ENCODE results near the gene ABCC3.

ABCC3 gene

DNA sequence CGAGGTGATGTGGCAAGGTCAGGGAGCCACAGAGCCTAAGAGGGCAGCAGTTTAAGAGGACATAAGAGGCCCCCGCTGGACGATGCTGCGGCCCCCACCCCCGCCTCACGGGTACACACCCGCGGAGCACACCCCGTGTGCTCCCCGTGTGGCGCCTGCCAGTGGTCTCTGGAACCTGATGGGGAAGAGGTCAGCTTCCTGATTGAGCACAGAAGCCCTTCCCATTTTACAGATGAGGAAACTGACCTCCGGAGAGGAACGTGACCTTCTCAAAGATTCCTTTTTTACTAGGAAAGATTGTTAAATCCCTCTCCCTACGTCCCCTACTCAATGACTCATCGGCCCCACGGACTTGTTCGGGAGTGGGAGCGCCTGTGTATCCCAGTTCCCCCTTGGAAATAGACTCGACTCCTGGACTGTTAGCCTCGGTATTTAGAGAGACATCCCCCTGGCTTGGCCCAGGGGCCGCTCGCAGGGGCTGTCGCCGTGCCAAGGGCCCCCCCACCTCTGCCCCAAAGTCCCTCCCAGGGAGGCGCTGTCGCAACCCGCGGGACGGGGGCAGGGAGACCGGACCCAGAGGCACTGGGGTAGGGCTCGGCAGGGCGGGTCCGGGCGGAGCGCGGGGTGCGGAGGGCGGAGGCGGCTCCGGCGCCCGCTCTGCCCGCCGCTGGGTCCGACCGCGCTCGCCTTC lies at the start of gene ABCC3:
TSS of gene ABCC3 (plus strand) at position 658 of the 691 bp plus-strand sequence. CDS start 56 bp downstream, outside the sequence.
- no peak for FAIRE-seq

- no peak for FAIRE-seq
Observed at GRCh38 chr17:50585346-50585745, 49.3 kb upstream of the ABCC3 start.

GRCh38 chr17:50585891-50586290 lies 48.8 kb upstream of the ABCC3 start:
- FAIRE-seq: no peak

GRCh38 chr17:50586421-50587247 lies 48.0 kb upstream of the ABCC3 start:
- no peak for FAIRE-seq

DNA sequence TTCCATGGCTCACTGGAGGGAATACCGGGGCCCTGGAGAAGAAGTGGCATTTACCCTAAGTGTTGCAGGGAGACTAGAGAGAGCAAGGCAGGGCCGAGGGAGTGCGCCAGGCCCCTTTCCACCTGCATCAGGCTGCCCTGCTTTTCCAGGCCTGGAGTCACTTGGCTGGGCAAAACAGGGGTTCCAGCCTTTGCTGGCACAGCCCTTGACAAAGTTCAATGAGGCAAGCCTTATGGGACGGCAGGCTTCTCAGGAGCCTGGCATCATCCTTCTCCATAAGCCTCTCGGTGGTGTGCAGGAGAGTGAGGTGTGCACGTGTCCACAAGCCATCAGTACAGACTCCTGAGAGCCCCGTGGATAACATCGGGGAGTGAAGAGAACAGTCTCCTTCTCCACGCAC lies 47.1 kb upstream of the ABCC3 start:
- FAIRE-seq: no peak

- no peak for FAIRE-seq
Observed at GRCh38 chr17:50588391-50589049, 46.2 kb upstream of the ABCC3 start.

DNA sequence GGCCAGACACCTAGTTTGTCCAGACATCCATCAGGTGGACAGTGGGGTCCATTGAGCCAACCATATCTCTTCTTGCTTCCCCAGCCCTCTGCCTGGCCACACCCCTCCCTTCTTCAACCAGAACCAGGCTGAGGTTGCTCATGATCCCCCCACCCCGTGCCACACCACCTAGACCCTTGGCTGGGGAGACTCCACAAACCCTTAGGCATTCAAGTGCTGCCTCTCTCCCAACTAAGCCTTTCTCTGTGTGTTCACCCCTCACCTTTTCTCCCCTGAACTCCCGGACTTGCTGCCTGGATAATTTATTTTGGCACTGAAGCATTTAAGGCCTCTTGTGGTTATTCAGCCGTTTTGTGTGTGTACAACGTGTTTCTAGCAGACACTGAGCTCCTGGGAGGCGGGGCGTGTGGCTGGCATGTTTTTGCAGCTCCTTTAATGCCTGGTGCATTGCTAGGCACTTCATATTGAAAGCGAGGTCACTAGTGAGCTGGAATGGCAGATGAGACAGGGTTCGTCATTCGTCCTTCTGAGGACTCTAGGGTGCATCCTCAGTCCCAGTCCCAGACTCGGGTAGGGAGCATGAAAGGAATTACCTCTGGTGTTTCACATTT lies 45.5 kb upstream of the ABCC3 start:
- FAIRE-seq: no peak

GRCh38 chr17:50590946-50591737 lies 43.5 kb upstream of the ABCC3 start:
- no peak for FAIRE-seq

DNA sequence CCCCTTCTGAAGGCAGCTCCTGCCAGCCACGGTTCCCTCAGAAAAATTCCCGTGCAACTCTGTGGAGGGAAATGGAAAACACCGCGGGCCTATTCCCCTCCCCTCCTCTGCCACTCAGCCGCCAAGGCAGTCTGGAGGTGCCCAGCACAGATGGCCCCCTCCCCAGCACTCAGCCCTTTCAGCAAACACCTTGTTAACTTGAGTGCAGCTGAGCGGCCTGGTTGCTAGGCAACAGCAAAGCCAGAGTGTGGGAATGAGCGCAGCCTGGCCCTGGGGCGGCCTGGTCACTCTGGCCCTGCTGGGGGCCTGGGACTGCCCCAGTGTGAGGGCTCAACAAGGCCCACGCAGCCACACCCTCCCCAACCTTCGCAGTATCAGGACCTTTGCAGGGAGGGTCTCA lies 41.4 kb upstream of the ABCC3 start:
- no peak for FAIRE-seq

- FAIRE-seq: no peak
Observed at GRCh38 chr17:50594128-50594823, 40.4 kb upstream of the ABCC3 start.

- no peak for FAIRE-seq
Observed at GRCh38 chr17:50594892-50595291, 39.8 kb upstream of the ABCC3 start.

DNA sequence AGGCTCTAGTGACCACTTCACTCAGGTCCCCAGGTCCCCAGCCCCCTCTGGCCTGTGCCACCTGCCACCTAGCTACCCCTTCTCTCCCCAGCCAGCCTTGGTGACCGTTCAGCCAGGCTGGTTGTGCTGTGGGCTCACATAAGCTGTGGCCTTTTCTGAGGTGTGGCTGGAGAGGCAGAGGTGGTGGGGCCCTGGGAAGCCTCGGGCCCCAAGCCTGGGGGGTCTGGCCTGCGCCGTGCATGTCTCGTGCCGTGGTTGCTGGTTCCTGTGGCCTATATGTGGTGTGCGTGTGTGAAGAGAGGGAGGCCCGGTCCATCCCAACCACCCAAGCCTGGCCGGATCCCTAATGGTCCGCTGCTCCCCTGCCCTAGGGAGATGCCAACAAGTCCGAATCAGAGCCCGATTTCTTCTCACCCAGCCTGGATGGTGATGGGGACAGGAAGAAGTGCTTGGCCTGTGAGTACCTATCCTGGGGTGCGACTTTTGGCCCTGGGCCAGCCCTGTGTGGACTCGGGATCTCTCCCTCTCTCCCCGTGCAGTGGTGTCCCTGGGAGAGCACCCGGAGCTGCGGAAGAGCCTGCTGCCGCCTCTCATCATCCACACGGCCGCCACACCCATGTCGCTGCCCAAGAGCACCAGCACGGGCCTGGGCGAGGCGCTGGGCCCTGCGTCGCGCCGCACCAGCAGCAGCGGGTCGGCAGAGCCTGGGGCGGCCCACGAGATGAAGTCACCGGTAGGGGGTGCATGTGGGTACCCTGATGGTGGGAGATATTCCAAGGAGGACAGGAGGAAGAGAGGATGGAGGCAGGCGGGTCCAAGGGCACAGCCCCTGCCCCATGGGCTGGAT lies 38.3 kb upstream of the ABCC3 start:
- no peak for FAIRE-seq

DNA sequence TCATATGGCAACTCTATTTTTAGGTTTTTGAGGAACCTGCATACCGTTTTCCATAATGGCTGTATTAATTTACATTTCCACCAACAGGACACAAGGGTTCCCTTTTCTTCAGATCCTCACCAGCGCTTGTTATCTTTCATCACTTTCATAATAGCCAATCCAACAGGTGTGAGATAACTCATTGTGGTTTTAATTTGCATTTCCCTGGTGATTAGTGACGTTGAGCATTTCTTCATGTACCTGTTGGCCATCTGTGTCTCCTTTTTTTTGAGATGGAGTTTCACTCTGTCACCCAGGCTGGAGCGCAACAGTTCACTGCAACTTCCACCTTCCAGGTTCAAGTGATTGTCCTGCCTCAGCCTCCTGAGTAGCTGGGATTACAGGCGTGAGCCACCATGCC lies 36.2 kb upstream of the ABCC3 start:
- FAIRE-seq: no peak

DNA sequence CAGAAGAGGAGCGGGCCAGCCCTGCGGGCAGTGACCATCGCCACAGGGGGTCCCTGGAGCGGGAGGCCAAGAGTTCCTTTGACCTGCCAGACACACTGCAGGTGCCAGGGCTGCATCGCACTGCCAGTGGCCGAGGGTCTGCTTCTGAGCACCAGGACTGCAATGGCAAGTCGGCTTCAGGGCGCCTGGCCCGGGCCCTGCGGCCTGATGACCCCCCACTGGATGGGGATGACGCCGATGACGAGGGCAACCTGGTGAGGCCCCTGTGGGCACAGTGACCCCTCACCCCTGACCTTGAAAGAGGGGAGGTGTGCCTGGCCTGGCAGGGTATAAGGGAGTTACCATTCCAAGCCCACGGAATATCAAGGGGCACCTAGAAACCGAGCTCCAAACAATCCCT lies 35.1 kb upstream of the ABCC3 start:
- FAIRE-seq: no peak

- FAIRE-seq: no peak
Observed at GRCh38 chr17:50601823-50602375, 32.8 kb upstream of the ABCC3 start.

DNA sequence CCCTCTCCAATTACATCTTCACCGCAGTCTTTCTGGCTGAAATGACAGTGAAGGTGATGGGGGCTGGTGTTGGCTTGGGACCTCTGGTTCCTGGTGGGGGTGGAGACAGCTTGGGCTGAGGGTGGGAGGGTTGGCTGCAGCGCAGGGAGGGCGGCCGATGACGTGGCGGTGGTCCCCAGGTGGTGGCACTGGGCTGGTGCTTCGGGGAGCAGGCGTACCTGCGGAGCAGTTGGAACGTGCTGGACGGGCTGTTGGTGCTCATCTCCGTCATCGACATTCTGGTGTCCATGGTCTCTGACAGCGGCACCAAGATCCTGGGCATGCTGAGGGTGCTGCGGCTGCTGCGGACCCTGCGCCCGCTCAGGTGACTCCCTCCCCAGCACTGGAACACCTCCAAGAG lies 31.8 kb upstream of the ABCC3 start:
- no peak for FAIRE-seq

DNA sequence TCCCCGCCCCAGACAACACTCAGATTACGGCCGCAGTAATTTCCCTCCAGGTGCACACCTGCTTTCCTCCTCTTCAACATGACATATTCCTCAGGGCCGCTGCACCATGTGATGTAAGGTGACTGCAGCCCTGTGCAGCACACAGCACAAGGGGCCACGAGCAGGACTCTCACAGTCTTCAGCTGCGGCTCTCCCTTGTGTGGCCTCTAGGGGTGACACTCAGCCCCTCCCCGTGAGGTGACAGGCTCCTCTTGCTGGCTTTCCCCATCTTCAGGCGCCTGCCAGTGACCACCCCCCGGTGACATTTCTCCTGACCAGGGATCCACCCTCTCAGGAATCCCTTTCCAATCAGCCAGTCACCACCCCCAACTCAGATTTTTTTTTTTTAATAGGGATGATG lies 31.3 kb upstream of the ABCC3 start:
- FAIRE-seq: no peak

- no peak for FAIRE-seq
Observed at GRCh38 chr17:50604513-50604912, 30.2 kb upstream of the ABCC3 start.

GRCh38 chr17:50605429-50605828 lies 29.3 kb upstream of the ABCC3 start:
- no peak for FAIRE-seq

- no peak for FAIRE-seq
Observed at GRCh38 chr17:50607522-50608175, 27.0 kb upstream of the ABCC3 start.

All from colon (tissue), 2 donors.